GM23338 (cell line): ENCODE results near the gene OTUD7B.

Experiments
- CTCF ChIP-seq, 2 experiments: fragments of 200-600 bp in 1 of 2; sonication (generic) in 1 of 2; conservative IDR thresholded peaks; 2 replicates each; pipeline versions ENCODE4 v1.5.1 to v1.6.1; 2016 to 2017; ENCODE audit warnings: antibody characterized with exemption in 2 of 2, low read depth in 2 of 2, mild to moderate bottlenecking in 2 of 2, moderate library complexity in 1 of 2
- POLR2AphosphoS5 ChIP-seq: IDR thresholded peaks from 2 replicates; pipeline ENCODE4 v1.6.1; 2016; ENCODE audit warnings: antibody characterized with exemption, low read depth
- REST ChIP-seq: IDR thresholded peaks from one replicate; pipeline ENCODE4 v1.6.1; 2018; ENCODE audit warnings: antibody characterized with exemption; ENCODE audit not compliant: unreplicated experiment
- ZNF331 ChIP-seq: fragments of 250-450 bp; sonication (Bioruptor Pico); IDR thresholded peaks from 2 replicates; pipeline ENCODE4 v1.5.0; 2020; ENCODE audit warnings: low read depth, mild to moderate bottlenecking, moderate library complexity

- TF ChIP-seq CTCF (conservative IDR thresholded peaks at IDR 0.05; ENCODE audit: low read depth in 2 of 2) = no peak
- no peak for TF ChIP-seq POLR2AphosphoS5
- no peak for TF ChIP-seq REST
- TF ChIP-seq ZNF331 (CRISPR knock-in tag) = no peak
Measured at GRCh38 chr1:150005606-150006005, 4.9 kb downstream of the OTUD7B start.
